NCI-H1417 treated with DMSO at 0.1 percent for 48 hours (cell line): ENCODE data around the gene MEX3B.
"Not testable (repeated sequence)": the region's sequence is repeated elsewhere in the genome, so short reads cannot be mapped to it uniquely, and the experiment has no call there.

Experiments
- DNase-seq: peaks from one replicate; lab custom pipeline; 2025; lab: John Stamatoyannopoulos, UW

MEX3B gene

DNA sequence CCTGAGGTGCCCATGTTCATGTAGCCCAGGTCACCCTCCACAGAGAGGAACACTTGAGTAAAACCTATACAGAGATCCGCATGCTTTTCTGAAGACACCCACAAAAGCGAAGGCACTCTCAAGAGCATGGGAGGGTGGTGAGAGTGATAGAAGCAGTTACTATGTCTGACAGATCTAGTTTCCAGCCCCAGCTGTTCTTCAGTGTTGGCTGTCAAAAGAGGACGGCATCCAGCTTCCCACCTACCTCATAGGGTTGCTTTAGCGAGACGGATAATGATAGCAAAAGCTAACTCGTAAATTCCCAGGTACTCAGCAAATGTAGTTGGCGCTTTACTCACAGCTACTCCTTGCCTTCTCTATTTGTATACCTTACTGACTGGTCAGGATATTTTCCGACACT is 3.0 kb upstream of the MEX3B start:
- no peak for DNase-seq

DNA sequence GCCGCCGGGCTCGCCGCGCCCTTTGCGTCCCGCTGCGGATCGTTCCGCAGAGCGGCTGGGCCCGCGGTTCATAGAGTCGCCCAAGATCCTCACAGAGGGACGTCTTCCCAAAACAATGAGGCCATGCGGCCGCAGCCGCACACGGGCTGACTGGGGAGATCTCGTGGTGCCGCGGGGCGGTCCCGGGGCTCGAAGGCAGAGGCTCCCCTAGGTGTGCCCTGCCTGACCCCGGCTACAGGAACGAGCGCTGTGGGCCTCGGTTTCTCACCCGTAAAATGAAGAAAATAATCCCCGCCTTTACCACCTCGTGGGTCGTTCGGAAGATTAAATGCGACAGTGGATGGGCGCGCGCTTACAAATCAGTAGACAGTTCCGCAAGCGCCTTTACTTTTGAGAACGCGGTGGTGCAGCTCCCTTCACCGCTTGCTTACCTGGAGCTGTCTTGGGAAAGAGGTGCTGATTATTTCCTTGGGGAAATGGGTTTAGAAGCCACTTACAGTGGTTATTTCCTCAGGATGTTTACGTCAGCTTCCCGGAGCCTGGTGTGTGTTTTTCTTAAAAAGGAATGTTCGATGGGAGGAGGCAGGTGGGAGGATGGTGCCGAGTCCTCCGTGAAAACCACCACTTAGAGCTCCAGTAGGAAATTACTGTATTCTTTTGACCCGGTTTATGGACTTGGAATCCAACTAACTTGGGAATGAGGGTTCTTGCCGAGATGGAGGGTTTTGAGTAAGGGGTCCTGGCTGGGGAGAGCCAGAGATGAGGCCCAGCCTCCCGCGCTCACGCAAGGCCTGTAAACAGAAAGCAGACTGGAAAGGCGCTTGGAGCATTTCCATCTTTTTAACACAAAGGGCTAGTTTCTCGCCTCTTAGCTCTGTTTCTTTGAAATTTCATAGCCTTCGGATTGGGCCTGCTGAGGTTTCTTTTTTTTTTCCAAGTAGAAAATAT is 1.9 kb upstream of the MEX3B start:
- no peak for DNase-seq

DNA sequence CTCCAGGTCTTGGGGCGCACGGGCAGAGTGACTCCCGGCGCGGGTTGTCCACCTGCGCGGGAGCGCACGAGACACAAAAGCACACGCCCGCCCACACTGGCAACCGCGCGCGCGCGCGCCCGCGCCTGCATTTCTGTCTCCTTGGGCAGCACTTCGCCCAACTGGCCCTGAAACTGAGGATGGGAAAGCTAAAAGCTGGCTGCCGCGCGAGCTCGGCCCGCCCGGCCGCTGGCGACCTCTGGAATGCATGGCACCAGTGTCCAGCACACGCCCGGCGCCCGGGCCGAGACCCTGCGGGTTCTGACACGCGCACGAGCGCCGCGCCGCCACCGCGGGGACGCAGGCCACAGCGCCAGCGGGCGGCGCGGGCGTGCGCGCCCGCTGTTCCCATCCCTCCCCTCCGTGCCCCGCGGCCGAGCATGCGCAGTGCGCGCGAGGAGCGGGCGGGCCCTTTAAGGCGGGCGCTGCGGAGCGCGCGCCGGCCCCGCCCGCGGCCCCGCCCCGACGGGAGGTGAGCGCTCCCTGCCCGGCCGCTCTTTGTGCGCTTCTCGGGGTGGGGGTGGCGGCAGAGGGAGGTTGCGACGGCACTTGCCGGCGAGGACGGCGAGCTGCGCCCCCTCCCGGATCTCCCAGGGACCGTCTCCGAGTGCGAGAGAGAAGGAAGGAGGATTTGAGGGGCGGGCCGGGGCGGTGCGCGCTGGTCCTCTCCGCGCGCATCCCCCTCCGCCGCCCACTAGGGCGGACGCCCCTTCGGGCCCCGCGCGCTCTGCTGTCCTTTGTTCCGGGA is 1.0 kb upstream of the MEX3B start:
- peak; percentile 82 for DNase-seq

GRCh38 chr15:82045179-82045891 is 483 bp downstream of the MEX3B start:
- DNase-seq = no peak

GRCh38 chr15:82044373-82045178 is 1.2 kb downstream of the MEX3B start:
- DNase-seq = no peak

- DNase-seq = no peak
These were observed 1.9 kb downstream of the MEX3B start for GRCh38 chr15:82043796-82044372.

GRCh38 chr15:82043130-82043673 is 2.6 kb downstream of the MEX3B start:
- no peak for DNase-seq

DNA sequence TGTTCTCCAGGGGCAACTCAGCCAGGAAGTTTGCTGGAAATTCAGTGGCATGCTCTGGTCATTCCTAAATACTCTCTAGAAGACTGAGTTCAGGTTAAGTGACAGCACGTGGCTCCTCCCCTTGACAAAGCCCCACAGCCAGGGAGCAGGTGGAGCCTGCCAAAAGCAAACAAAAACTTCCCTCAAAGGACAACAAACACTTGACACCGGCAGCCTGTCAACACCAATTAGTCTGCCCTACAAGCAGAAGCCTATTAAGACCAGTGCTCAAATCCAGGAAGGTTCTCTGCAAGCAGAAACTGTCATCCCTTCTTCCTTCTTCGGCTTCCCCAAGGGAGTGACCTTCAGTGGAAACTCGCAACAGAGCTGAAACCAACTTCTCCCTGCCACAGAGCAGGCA is 5.0 kb downstream of the MEX3B start:
- DNase-seq = peak; percentile 98

GRCh38 chr15:82040390-82040789 is 5.4 kb downstream of the MEX3B start:
- no peak for DNase-seq

DNA sequence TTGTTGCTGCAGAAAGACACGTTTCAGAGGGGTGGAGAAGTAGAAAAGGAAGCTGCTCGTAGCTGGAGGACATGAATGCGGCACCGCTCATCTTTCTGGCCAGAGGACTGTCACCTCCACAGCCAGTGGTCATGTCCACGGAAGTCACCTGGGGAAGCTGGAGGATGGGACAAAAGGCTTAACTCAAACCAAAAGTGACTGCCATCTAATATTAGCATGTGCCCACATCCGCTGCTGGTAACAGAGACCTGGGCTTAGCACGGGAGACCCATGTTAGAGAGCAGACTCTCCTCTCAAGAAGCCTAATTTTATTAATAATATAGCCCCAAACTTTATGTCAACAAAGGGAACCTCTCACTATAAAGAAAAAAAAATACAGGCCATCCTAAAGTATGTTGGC is 5.9 kb downstream of the MEX3B start:
- no peak for DNase-seq

DNA sequence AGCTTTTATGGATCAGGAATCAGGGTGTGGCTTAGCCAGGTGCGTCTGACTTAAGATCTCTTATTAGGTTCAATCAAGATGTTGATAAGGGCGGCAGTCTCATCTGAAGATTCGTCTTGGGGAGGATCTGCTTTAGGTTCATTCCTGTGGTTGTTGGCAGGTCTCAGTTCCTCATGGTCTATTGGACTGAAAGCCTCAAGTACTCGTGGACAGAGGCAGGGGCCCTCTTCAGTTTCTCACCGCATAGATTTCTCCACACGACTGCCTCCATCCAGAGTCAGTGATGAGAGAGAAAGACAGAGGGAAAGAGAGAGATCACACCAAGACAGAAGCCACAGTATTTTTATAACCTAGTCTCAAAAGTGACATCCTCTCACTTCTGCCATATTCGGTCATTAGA is 9.4 kb downstream of the MEX3B start:
- DNase-seq = no peak

DNA sequence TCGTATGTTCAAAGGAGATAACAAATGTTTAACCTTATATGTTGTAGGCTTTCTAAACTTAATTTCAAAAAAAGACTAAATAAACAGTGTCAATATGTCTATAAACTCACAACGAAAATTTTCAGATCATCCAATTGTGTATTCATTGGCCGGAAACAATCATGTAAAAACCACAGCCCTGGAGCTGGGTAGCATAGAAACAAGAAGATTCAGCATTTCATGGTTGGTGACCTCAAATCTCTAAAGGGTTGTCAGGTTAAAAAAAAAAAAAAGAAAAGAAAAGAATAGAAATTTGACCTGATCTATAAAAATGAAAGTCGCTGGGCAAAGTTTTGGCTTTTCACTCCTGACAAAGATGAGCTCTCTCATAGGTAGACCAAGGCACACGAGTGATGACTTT is 13.9 kb downstream of the MEX3B start:
- DNase-seq = no peak

- no peak for DNase-seq
These were observed 15.6 kb downstream of the MEX3B start for GRCh38 chr15:82030176-82030575.

DNA sequence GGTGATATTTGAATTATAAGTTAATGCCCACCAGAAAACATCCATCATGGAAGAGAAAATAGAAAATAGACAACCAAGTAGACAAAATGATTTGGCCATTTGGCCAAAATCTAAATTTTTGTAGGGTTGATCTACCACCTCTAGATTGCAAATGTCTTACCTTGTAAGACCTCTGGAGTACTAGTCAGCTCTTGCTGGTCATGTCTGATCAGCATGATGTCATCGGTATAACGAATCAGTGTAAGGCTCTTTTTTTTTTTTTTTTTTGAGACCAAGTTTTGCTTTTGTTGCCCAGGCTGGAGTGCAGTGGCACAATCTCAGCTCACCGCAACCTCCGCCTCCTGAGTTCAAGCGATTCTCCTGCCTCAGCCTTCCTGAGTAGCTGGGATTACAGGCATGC is 17.7 kb downstream of the MEX3B start:
- DNase-seq = not testable (repeated sequence)

DNA sequence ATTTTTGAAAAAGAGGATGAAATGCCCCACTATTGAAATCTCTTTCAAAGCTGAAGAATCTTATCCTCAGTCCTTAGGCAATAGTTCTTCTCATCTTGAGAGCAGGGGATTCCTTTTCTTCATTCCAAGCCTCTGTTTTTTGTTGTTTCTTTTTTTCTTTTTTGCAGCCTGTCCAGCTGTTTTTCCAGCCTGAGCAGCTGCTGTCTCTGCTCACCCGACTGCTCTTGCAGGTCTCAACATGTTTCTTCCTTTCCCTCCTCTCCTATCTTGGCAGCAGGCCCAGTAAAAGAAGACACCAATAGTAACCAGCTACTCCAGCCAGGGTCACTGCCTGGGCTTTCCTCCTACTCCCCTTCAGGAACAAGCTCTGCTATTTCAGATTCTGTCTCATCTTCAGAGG is 23.8 kb downstream of the MEX3B start:
- peak; percentile 44 for DNase-seq

- DNase-seq = no peak
These were observed 25.0 kb downstream of the MEX3B start for GRCh38 chr15:82020625-82021394.

- no peak for DNase-seq
These were observed 27.6 kb downstream of the MEX3B start for GRCh38 chr15:82018201-82018600.

DNA sequence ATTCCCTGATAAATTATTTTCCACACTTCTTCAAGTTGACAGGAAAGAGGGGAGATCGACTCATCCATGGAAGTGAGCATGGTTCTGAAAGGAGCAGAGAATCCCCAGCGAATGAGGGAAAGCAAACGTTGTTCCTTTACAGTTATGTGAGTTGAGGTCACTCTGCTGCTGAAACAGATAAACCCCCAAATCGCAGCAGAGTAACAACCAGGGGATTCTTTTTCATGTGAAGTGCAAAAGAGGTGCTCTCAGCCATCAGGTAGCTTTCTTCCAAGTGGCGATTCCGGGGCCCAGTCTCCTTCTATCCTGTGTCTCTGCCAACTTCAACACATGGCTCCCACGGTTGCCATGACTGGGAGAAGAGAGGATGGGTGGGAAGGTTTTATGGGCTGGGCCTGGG is 28.2 kb downstream of the MEX3B start:
- DNase-seq = no peak

DNA sequence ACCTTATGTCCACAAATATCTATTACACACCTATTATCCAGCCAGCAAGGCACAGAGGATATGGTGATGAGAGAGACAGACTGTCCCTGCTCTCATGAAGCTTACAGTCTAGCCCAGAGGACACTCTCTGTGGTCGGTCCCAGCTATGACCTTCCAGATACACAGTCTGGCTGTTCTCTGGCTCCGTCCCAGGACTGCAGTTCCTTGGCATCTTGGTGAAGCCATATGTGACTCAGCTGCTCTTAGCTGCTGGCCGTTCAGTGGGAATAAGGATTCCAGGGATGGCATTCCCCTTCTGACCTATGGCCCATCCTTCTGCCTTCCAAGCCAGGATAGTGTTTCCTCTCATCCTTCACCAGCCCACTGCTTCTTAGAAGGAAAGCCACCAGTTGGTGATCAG is 30.8 kb downstream of the MEX3B start:
- DNase-seq = no peak

DNA sequence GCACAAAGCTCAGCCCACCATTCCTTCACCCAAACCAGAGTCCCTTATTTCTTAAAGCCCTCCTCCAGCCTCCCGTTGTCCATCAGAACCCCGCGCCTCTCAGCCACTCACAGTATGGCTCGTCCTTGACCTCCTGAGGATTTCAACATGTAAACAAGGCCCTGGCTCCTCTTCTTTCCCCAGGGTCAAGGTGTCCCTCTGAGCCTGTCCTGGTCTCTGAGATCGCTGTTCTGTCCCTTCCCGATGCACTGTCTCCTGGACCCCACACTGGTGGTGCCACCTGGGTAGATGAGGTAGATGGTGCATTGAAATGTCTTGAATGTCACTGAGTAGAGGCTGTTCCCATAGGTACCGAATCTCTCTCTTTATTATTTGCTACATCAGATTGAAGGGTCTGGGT is 32.9 kb downstream of the MEX3B start:
- no peak for DNase-seq
